GM23248 (cell line): ENCODE data around the gene CALY. TPM values are rescaled to one million over a fixed set of nuclear protein-coding genes. Genes with fewer than 3 reads are reported as not detected.
"Not testable (repeated sequence)": the region's sequence is repeated elsewhere in the genome, so short reads cannot be mapped to it uniquely, and the experiment has no call there.

Source experiments
- DNase-seq: peaks from one replicate; pipeline ENCODE4 v3.0.0-alpha.2; 2015
- H2AFZ ChIP-seq: fragments of 200-600 bp; sonication (generic); 2 replicates; pipeline ENCODE4 v1.6.1; 2016; ENCODE audit warnings: antibody characterized with exemption
- H3F3A ChIP-seq: fragments of 200-600 bp; sonication (generic); 2 replicates; pipeline ENCODE4 v1.6.1; 2016; ENCODE audit warnings: mild to moderate bottlenecking, antibody characterized with exemption, mixed run types; ENCODE audit not compliant: insufficient read depth
- H3K27ac ChIP-seq: fragments of 200-600 bp; sonication (generic); 2 replicates; pipeline ENCODE4 v1.5.1; 2016; ENCODE audit warnings: mild to moderate bottlenecking
- H3K27me3 ChIP-seq: fragments of 200-600 bp; sonication (generic); replicated peaks from 2 replicates; pipeline ENCODE4 v1.6.1; 2016; ENCODE audit warnings: mild to moderate bottlenecking; ENCODE audit not compliant: insufficient read depth
- H3K36me3 ChIP-seq: fragments of 200-600 bp; sonication (generic); 2 replicates; pipeline ENCODE4 v1.6.1; 2016; ENCODE audit warnings: low read depth, mild to moderate bottlenecking
- H3K4me1 ChIP-seq: fragments of 200-600 bp; sonication (generic); 2 replicates; pipeline ENCODE4 v1.6.1; 2016; ENCODE audit warnings: mild to moderate bottlenecking; ENCODE audit not compliant: insufficient read depth
- H3K4me2 ChIP-seq: fragments of 200-600 bp; sonication (generic); one replicate; pipeline ENCODE4 v1.6.1; 2016; ENCODE audit warnings: mild to moderate bottlenecking; ENCODE audit not compliant: unreplicated experiment
- H3K4me3 ChIP-seq: fragments of 200-600 bp; sonication (generic); 2 replicates; pipeline ENCODE4 v1.5.1; 2016; ENCODE audit warnings: mild to moderate bottlenecking
- H3K79me2 ChIP-seq: fragments of 200-600 bp; sonication (generic); 2 replicates; pipeline ENCODE4 v1.6.1; 2016; ENCODE audit warnings: mild to moderate bottlenecking; ENCODE audit not compliant: insufficient read depth
- H3K9ac ChIP-seq: fragments of 200-600 bp; sonication (generic); 2 replicates; pipeline ENCODE4 v1.6.1; 2016; ENCODE audit warnings: mild to moderate bottlenecking
- H3K9me2 ChIP-seq: fragments of 200-600 bp; sonication (generic); 2 replicates; pipeline ENCODE4 v1.6.1; 2016; ENCODE audit warnings: mixed run types, mild to moderate bottlenecking, moderate library complexity; ENCODE audit not compliant: insufficient read depth
- H3K9me3 ChIP-seq: fragments of 200-600 bp; sonication (generic); one replicate; pipeline ENCODE4 v1.6.1; 2017; ENCODE audit warnings: low read depth
- H4K20me1 ChIP-seq: fragments of 200-600 bp; sonication (generic); 2 replicates; pipeline ENCODE4 v1.6.0; 2016; ENCODE audit not compliant: insufficient read depth
- EZH2 ChIP-seq: fragments of 200-600 bp; sonication (generic); IDR thresholded peaks from 2 replicates; pipeline ENCODE4 v1.6.1; 2018; ENCODE audit warnings: antibody characterized with exemption, mild to moderate bottlenecking; ENCODE audit not compliant: insufficient read depth, poor library complexity, severe bottlenecking
- EZH2phosphoT487 ChIP-seq: fragments of 200-600 bp; sonication (generic); IDR thresholded peaks from 2 replicates; pipeline ENCODE4 v1.6.1; 2018; ENCODE audit warnings: antibody characterized with exemption, moderate library complexity, mild to moderate bottlenecking, low read depth; ENCODE audit not compliant: insufficient read depth
- WGBS, 2 experiments: methylation state at CpG; one replicate each; pipeline ENCODE4 v1.1.6; 2015 to 2017; ENCODE audit warnings: low lambda C conversion rate in 2 of 2, low coverage in 1 of 2; ENCODE audit errors: missing lambda C conversion rate in 2 of 2; 5-methylcytosine and 5-hydroxymethylcytosine counted together
- in situ Hi-C: fragments of 300-500 bp; cut with MboI; formaldehyde crosslinking; loops from 2 replicates; pipeline ENCODE4 v1.15.0; 2020
- polyA plus RNA-seq: library from polyadenylated mRNA; unstranded; fragments of >200 nt; fragmentation: Nextera tagmentation; extraction: Ambion mirVana; gene quantifications from 2 replicates; pipeline ENCODE4 v1.2.1, GENCODE V29; 2016
- total RNA-seq: library from RNA; depleted of rRNA; stranded (reverse); fragments of >200 nt; shearing (Covaris generic); gene quantifications from 2 replicates; pipeline ENCODE4 v1.2.3, GENCODE V29; 2014

CALY gene
- total and polyA plus RNA-seq, 2 experiments from 2014 or later = 0.86 TPM; not detected in 1

- TF ChIP-seq EZH2phosphoT487 (no peak), EZH2 (no peak)
- no peaks in the 10 kb centered on the region for H3K9me2 ChIP-seq
- no peaks in the 10 kb centered on the region for H3K4me1 ChIP-seq
- no peaks in the 10 kb centered on the region for H4K20me1 ChIP-seq
- H3F3A ChIP-seq = no peaks in the 10 kb centered on the region
- H3K27me3 ChIP-seq = no peaks in the 10 kb centered on the region
- peak; percentile 98 for DNase-seq
- H3K4me2 ChIP-seq = peak within 1 kb of the TSS; percentile 87
- H3K36me3 ChIP-seq = no peaks in the 10 kb centered on the region
- 0 out of 2 replicates have a peak, but pooled peaks cover 10% of the 10 kb centered on the region for H3K79me2 ChIP-seq
- in situ Hi-C loops = no loop called here
- H2AFZ ChIP-seq = peak within 1 kb of the TSS; percentile 73; the same call in 1 of the 2 replicates
- H3K4me3 ChIP-seq = peak within 1 kb of the TSS; percentile 83
- peak within 1 kb of the TSS; percentile 85 for H3K9ac ChIP-seq
- WGBS, 2 experiments = 3 to 8% methylated on average over 31 to 87 of the region's 89 CpGs
- H3K27ac ChIP-seq = peak within 1 kb of the TSS; percentile 32; the same call in 1 of the 2 replicates
- no peaks in the 10 kb centered on the region for H3K9me3 ChIP-seq
These were observed 36.7 kb upstream of the CALY start, which contains the start of gene ECHS1 for GRCh38 chr10:133373174-133374090. Gene ECHS1 (minus strand): TSS chr10:133373354. CDS start chr10:133373333, 21 bp downstream.

DNA sequence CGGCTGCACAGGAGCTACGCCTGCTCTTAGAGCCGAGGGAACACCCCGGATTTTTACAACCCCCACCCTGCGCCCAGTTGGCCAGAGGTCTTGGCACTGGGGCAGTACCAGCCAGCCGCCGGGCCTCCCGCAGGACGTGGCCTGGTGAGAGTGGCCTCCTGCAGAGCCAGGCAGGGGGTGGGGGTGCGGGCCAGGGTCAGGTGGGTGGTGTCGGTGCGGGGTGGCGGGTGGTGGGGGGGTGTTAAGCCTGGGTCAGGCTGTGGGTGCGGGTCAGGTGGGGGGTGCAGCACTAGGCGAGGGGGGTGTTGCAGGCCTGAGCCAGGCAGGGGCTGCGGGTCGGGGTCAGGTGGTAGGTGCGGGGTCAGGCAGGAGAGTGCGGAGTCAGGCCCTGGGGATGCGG lies 35.8 kb upstream of the CALY start:
- Histone ChIP-seq H4K20me1 (no peaks in the 10 kb centered on the region), H3K79me2 (0 out of 2 replicates have a peak, but pooled peaks cover 10% of the 10 kb centered on the region), H3K9ac (peak overlapping the region; percentile 33), H3K27ac (no peak overlapping the region), H3K9me2 (no peaks in the 10 kb centered on the region), H3K4me1 (no peaks in the 10 kb centered on the region), H3K4me2 (peak overlapping the region; percentile 52), H3K4me3 (peak overlapping the region; percentile 52), H3K36me3 (no peaks in the 10 kb centered on the region), H2AFZ (no peak overlapping the region), H3K9me3 (no peaks in the 10 kb centered on the region), H3F3A (no peaks in the 10 kb centered on the region), H3K27me3 (no peaks in the 10 kb centered on the region)
- WGBS, 2 experiments = 22 to 37% methylated on average over 9 to 16 of the region's 20 CpGs
- DNase-seq = no peak
- in situ Hi-C loops = no loop called here
- TF ChIP-seq EZH2phosphoT487 (no peak), EZH2 (no peak)

GRCh38 chr10:133370030-133370786 lies 33.5 kb upstream of the CALY start:
- 91 to 93% methylated on average over 24 of the region's 24 CpGs for WGBS, 2 experiments
- no peak for TF ChIP-seq EZH2
- TF ChIP-seq EZH2phosphoT487 = no peak

GRCh38 chr10:133368153-133368552 lies 31.5 kb upstream of the CALY start:
- H3K36me3 ChIP-seq = peaks cover 3% of the 10 kb centered on the region; the same call in 1 of the 2 replicates
- no peaks in the 10 kb centered on the region for H3K4me1 ChIP-seq
- in situ Hi-C loops = no loop called here
- H2AFZ ChIP-seq = no peak overlapping the region
- no peaks in the 10 kb centered on the region for H3K9me3 ChIP-seq
- TF ChIP-seq EZH2phosphoT487 = no peak
- no peak for TF ChIP-seq EZH2
- 98 to 100% methylated on average over 6 to 7 of the region's 7 CpGs for WGBS, 2 experiments
- H3K4me3 ChIP-seq = no peak overlapping the region
- no peaks in the 10 kb centered on the region for H4K20me1 ChIP-seq
- no peak overlapping the region for H3K9ac ChIP-seq
- H3K27me3 ChIP-seq = no peaks in the 10 kb centered on the region
- no peak overlapping the region for H3K4me2 ChIP-seq
- H3K27ac ChIP-seq = no peak overlapping the region
- no peaks in the 10 kb centered on the region for H3K9me2 ChIP-seq
- H3K79me2 ChIP-seq = 0 out of 2 replicates have a peak, but pooled peaks cover 10% of the 10 kb centered on the region
- DNase-seq = no peak
- no peaks in the 10 kb centered on the region for H3F3A ChIP-seq

More at GRCh38 chr10:133370030-133370786, 33.5 kb upstream of the CALY start:
- in situ Hi-C loops = no loop called here
- Histone ChIP-seq H3K4me1 (no peaks in the 10 kb centered on the region), H3K27me3 (no peaks in the 10 kb centered on the region), H3K4me2 (no peak overlapping the region), H3K9ac (no peak overlapping the region), H3K79me2 (0 out of 2 replicates have a peak, but pooled peaks cover 10% of the 10 kb centered on the region), H2AFZ (no peak overlapping the region), H4K20me1 (no peaks in the 10 kb centered on the region), H3K36me3 (peaks cover 3% of the 10 kb centered on the region; the same call in 1 of the 2 replicates), H3K4me3 (no peak overlapping the region), H3K27ac (no peak overlapping the region), H3K9me3 (no peaks in the 10 kb centered on the region), H3K9me2 (no peaks in the 10 kb centered on the region), H3F3A (no peaks in the 10 kb centered on the region)
- no peak for DNase-seq

- H3K79me2 ChIP-seq = 0 out of 2 replicates have a peak, but pooled peaks cover 10% of the 10 kb centered on the region
- H3K9me2 ChIP-seq, H3K4me3 ChIP-seq, H3K36me3 ChIP-seq, H3K9ac ChIP-seq, H3K27ac ChIP-seq, H3F3A ChIP-seq, in situ Hi-C loops, H3K9me3 ChIP-seq, H3K4me1 ChIP-seq, H2AFZ ChIP-seq, H3K27me3 ChIP-seq, H3K4me2 ChIP-seq, DNase-seq, H4K20me1 ChIP-seq: not testable (repeated sequence)
- WGBS, 2 experiments = 60 to 95% methylated on average over 2 of the region's 7 CpGs
These were observed 30.8 kb upstream of the CALY start for GRCh38 chr10:133367461-133367860.
